ENCODE data around the gene LRG1.
A peak's percentile ranks its signal among the peaks of the same experiment; 100 is the strongest.

Gene LRG1

DNA sequence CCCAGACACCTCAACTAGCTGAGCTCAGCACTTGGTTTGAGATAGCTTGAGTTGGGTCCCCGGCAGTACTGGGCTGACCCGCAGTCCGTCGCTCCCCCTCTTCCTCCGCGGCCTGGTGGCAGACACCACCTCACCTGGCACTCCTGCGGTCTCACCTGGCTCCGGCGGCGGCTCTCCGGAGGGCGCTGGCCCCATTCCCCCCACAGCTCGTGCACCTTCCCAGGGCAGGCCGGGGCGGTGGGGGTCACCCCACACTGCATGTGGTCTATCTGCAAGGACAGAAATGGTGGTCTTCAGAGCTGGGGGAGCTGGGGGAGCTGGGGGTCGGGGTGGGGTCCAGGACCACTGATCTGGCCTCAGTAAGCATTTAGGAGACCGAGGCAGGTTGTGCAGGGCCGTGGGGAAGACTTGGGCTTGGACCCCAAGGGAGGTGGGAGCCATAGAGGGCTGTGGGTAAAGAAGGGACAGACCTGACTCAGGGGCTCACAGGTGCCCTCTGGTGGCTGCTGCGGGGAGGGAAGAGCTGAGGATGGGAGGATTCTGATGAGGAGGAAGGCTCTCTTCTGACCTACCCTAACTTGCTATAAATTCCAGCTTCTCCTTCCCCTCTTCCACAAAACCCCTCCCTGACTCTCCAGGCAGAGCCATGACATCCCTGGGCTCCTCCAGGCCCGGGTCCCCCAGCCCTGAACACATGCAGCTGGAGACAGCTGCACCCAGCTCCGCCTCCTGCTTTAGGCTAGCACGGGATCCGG lies 14.9 kb downstream of the LRG1 start:
- DNase-seq: no peak

- peak; percentile 20 for DNase-seq
These were observed 16.3 kb downstream of the LRG1 start for GRCh38 chr19:4523306-4524110.

DNA sequence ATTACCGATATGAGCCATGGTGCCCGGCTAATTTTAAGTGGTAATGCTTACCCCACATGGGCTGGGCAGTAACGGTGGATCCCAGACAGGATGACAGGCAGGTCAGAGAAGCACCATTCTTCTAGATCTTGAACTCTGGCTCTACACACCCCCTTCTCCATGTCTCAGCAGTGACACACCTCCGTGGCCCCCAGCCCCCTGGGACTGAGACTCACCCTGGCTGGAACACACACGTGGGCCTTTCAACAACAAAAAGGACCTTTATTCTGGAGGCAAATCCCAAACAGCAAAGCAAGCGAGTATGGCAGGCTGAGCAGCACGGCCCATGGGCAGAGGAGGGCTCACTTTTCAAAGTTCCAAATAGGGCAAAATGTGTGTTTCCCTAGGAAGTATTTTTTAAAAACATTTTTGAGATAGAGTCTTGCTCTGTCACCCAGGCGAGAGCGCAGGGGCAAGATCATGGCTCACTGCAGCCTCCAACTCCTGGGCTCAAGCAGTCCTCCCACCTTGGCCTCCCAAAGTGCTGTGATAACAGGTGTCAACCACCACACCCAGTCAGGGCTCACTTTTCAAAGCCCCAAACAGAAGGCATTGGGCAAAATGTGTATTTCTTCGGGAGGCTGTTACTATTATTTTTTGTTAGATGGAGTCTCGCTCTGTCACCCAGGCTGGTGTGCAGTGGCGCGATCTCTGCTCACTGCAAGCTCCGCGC lies 17.4 kb downstream of the LRG1 start:
- DNase-seq: no peak

- DNase-seq: no peak
These were observed 18.0 kb downstream of the LRG1 start for GRCh38 chr19:4521888-4522242.

- no peak for DNase-seq
These were observed 18.5 kb downstream of the LRG1 start for GRCh38 chr19:4521170-4521887.

GRCh38 chr19:4519521-4520277 lies 20.1 kb downstream of the LRG1 start:
- no peak for DNase-seq

DNA sequence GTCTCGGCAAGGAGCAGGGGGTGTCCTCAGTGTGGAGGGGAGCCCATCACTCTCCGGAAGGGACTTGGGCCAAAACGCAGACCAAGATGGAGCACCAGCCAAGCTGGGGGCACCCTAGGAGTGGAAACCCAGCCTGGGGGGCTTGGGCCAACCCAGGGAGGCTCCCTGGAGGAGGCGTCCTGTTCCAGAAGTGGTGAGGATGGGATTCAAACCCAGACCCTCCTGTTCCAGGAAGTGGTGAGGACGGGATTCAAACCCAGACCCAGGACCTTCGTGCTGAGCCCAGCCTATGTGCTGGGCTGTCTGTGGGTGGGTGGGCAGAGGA lies 20.7 kb downstream of the LRG1 start:
- no peak for DNase-seq

- peak; percentile 39 for DNase-seq
These were observed 21.3 kb downstream of the LRG1 start, which contains the start of gene PLIN4 for GRCh38 chr19:4518345-4519171. PLIN4 (minus strand) TSS chr19:4518486; CDS start chr19:4518272, 214 bp downstream.

DNA sequence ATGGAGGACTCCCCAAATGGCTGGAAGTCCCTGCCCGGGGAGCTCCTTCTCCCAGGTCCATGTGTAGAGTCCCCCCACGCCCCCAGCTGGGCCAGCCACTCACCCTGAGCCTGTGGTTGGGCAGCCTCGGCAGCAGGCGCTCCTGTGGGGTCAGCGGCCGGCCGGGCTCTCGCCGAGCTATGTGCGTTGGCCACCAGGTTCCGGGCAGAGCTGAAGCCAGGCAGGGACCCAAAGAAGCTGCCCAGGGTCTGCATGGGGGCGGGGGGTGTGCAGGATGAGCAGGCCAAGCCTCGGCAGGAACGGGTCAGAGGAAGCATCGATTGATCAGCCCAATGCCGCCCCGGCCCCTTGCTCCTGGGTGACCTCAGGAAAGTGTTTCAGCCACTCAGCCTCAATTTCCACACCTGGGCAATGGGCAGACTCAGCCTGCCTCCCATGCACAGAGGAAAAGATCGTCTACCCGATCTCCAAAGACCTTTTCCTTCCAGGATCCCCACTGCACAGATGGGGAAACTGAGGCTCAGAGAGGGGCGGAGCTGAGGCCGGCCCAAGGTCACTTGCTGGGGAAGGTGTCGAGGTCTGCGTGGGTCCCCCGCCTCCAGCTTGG lies 22.3 kb downstream of the LRG1 start:
- no peak for DNase-seq

DNA sequence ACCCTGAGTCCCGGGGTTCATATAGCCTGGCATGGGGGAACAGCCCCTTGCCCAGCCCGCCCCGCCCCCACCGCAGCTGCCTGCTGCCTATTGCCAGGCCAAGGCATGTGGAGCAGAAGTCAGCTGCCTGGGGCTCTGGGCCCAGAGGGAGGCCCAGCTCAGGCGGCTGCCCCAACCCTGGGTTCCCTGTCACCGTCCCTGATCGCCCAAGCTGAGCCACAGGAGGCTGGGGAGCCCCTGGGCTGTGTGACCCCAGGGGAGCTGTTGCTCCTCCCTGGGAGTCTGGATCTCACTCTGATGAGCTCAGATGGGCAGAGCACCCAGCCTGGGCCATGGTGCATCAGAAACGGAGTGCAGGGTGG lies 22.9 kb downstream of the LRG1 start:
- no peak for DNase-seq

DNA sequence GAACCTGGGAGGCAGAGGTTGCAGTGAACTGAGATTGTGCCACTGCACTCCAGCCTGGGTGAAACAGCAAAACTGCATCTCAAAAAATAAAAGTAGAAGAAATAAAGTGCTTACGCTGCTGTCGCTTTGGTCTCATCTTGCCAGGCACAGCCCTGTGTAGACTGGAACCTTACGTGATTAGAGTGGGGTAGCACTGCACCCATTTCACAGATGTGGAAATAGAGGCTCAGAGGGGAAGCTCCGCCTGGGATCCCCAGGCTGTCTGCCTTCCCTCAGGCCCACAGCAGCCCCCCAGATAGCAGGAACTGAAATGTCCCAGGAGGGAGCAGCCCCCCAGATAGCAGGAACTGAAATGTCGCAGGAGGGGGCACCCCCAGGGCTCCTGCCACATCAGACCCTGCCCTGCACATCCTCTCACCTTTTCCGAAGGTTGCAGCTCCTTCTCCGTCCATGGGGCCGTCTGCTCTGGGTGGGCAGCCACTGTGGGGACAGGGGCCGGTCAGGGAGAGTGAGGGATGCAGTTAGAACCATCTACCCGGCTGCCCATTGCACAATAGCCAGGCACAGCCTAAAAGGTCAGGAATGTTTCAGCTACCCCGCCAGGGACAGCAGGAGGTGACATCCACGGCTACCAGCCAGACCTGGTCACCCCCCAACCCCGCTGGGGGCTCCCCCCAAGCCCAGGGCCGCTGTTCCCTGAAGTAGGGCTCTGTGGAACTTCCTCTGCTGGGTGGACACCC lies 23.5 kb downstream of the LRG1 start:
- no peak for DNase-seq

DNA sequence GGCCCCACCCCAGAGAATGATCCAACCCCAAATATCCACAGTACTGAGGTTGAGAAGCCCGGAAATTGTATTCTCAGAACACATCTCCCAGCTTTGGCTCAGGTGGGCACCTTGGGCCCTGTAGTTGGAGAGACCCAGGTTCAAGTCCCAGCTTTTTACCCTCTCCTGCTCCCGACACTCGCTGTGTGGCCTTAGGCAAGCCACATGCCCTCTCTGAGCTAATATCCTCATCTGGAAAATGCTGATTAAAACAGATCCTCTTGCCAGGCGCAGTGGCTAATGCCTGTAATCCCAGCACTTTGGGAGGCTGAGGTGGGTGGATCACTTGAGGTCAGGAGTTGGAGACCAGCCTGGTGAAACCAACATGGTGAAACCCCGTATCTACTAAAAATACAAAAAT lies 24.1 kb downstream of the LRG1 start:
- no peak for DNase-seq

DNA sequence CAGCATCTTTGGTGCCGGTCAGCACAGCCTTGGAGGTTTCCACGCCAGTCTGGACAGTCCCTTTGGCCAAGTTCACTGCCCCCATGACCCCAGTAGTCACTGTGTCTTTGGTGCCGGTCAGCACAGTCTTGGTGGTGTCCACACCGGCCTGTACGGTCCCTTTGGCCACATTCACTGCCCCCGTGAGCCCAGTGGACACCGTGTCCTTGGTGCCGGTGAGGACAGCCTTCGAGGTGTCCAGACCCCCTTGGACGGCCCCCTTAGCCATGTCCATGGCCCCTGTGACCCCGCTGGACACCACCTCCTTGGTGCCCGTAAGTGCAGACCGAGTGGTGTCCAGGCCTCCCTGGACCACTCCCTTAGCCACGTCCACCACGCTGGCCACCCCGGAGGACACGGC lies 26.6 kb downstream of the LRG1 start:
- no peak for DNase-seq

DNA sequence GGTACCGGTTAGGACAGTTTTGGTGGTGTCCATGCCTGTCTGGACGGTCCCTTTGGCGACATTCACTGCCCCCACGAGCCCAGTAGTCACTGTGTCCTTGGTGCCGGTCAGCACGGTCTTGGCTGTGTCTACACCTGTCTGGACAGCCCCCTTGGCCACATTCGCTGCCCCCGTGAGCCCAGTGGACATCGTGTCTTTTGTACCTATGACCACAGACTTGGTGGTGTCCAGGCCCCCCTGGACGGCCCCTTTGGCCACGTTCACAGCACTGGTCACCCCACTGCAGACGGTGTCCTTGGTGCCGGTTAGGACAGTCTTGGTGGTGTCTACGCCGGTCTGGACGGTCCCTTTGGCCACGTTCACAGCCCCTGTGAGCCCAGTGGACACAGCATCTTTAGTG lies 27.8 kb downstream of the LRG1 start:
- no peak for DNase-seq

GRCh38 chr19:4511300-4512054 lies 28.4 kb downstream of the LRG1 start:
- no peak for DNase-seq

- DNase-seq: no peak
These were observed 29.2 kb downstream of the LRG1 start for GRCh38 chr19:4510435-4511255.

- no peak for DNase-seq
These were observed 31.1 kb downstream of the LRG1 start for GRCh38 chr19:4508698-4509097.

- no peak for DNase-seq
These were observed 32.0 kb downstream of the LRG1 start for GRCh38 chr19:4507804-4508203.

DNA sequence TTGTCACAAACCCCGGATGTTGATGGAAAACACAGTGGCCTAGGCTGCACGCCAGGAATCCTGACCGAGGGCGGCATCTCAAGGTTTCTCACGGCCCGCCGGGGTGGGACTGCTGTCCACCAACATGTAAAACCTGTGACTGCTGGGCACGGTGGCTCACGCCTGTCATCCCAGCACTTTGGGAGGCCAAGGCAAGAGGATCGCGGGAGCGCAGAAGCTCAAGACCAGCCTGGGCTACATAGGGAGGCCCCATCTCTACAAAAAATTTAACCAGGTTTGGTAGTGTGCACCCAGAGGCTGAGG lies 32.7 kb downstream of the LRG1 start:
- no peak for DNase-seq

Data from NCI-H226 (cell line).